ENCODE results near the gene NRAP.

The NRAP gene

GRCh38 chr10:113663908-113664307 is at the start of gene NRAP:
NRAP (minus strand) TSS chr10:113664041; CDS start chr10:113663882, 159 bp downstream.
- intact Hi-C loops (cut with DNase I): no loop called here
- no peak for DNase-seq

GRCh38 chr10:113713640-113713982 is 49.8 kb upstream of the NRAP start:
- intact Hi-C loops (cut with DNase I): no loop called here
- no peak for DNase-seq

- intact Hi-C loops (cut with DNase I): no loop called here
- DNase-seq: no peak
These were observed 49.2 kb upstream of the NRAP start for GRCh38 chr10:113712755-113713639.

- intact Hi-C loops (cut with DNase I): no loop called here
- no peak for DNase-seq
These were observed 48.2 kb upstream of the NRAP start for GRCh38 chr10:113712024-113712423.

- intact Hi-C loops (cut with DNase I): no loop called here
- no peak for DNase-seq
These were observed 47.3 kb upstream of the NRAP start for GRCh38 chr10:113711142-113711541.

- DNase-seq: peak in 2 of 10 donors; percentile 15 to 17
- intact Hi-C loops (cut with DNase I): loop anchor here (5.0 kb wide), 2 partner anchors 88 to 393 kb away; no protein-coding TSS in a partner anchor
These were observed 45.5 kb upstream of the NRAP start for GRCh38 chr10:113709221-113709838.

- intact Hi-C loops (cut with DNase I): loop anchor here (5.0 kb wide), 2 partner anchors 89 to 394 kb away; no protein-coding TSS in a partner anchor
- no peak for DNase-seq
These were observed 44.8 kb upstream of the NRAP start for GRCh38 chr10:113708640-113709039.

GRCh38 chr10:113706623-113707022 is 42.8 kb upstream of the NRAP start:
- no peak for DNase-seq
- intact Hi-C loops (cut with DNase I): loop anchor here (5.0 kb wide), 2 partner anchors 91 to 396 kb away; no protein-coding TSS in a partner anchor

- no peak for DNase-seq
- intact Hi-C loops (cut with DNase I): loop anchor here (1.0 to 5.0 kb wide), 3 partner anchors 75 to 397 kb away; no protein-coding TSS in a partner anchor
These were observed 41.5 kb upstream of the NRAP start for GRCh38 chr10:113705344-113705652.

GRCh38 chr10:113704637-113705343 is 40.9 kb upstream of the NRAP start:
- peak in 3 of 10 donors; percentile 30 to 56 (median 30) for DNase-seq
- intact Hi-C loops (cut with DNase I): loop anchor here (1.0 to 5.0 kb wide), 3 partner anchors 76 to 398 kb away; no protein-coding TSS in a partner anchor

GRCh38 chr10:113697595-113697994 is 33.8 kb upstream of the NRAP start:
- DNase-seq: no peak
- intact Hi-C loops (cut with DNase I): no loop called here

GRCh38 chr10:113695691-113696090 is 31.9 kb upstream of the NRAP start:
- no peak for DNase-seq
- intact Hi-C loops (cut with DNase I): no loop called here

GRCh38 chr10:113693348-113693747 is 29.5 kb upstream of the NRAP start:
- no peak for DNase-seq
- intact Hi-C loops (cut with DNase I): no loop called here

GRCh38 chr10:113692271-113692670 is 28.4 kb upstream of the NRAP start:
- intact Hi-C loops (cut with DNase I): no loop called here
- no peak for DNase-seq

GRCh38 chr10:113691381-113691780 is 27.5 kb upstream of the NRAP start:
- intact Hi-C loops (cut with DNase I): no loop called here

GRCh38 chr10:113690749-113691148 is 26.9 kb upstream of the NRAP start:
- intact Hi-C loops (cut with DNase I): no loop called here
- no peak for DNase-seq

More at GRCh38 chr10:113691381-113691780, 27.5 kb upstream of the NRAP start:
- no peak for DNase-seq

GRCh38 chr10:113689574-113689973 is 25.7 kb upstream of the NRAP start:
- intact Hi-C loops (cut with DNase I): no loop called here
- DNase-seq: no peak

GRCh38 chr10:113689057-113689456 is 25.2 kb upstream of the NRAP start:
- no peak for DNase-seq
- intact Hi-C loops (cut with DNase I): no loop called here

GRCh38 chr10:113687037-113687436 is 23.2 kb upstream of the NRAP start:
- DNase-seq: no peak
- intact Hi-C loops (cut with DNase I): no loop called here

- intact Hi-C loops (cut with DNase I): no loop called here
- DNase-seq: no peak
These were observed 22.2 kb upstream of the NRAP start for GRCh38 chr10:113686028-113686427.

- intact Hi-C loops (cut with DNase I): no loop called here
- no peak for DNase-seq
These were observed 19.5 kb upstream of the NRAP start for GRCh38 chr10:113683300-113683699.

Data from posterior cingulate gyrus (tissue), 11 donors.